Left renal pelvis (tissue), 4 donors: Measurements from ENCODE around the gene GNAS. TPM values are rescaled to one million over a fixed set of nuclear protein-coding genes. Genes with fewer than 3 reads are reported as not detected.
A peak's percentile ranks its signal among the peaks of the same experiment; 100 is the strongest.

Experiments used
- DNase-seq, 4 donors: peaks; one replicate each; pipeline ENCODE4 v3.0.0-alpha.2; 2013; ENCODE audit warnings: low read depth in 4 of 4, low spot score in 3 of 4
- polyA plus RNA-seq, 4 donors: library from polyadenylated mRNA; unstranded; fragments of 120-200 nt; gene quantifications; one replicate each; pipeline ENCODE4 v1.2.1, GENCODE V29; 2013; ENCODE audit not compliant: insufficient read length in 4 of 4

Gene GNAS
- polyA plus RNA-seq, 4 donors = 1,915 to 2,381 (median 2,089) TPM

DNA sequence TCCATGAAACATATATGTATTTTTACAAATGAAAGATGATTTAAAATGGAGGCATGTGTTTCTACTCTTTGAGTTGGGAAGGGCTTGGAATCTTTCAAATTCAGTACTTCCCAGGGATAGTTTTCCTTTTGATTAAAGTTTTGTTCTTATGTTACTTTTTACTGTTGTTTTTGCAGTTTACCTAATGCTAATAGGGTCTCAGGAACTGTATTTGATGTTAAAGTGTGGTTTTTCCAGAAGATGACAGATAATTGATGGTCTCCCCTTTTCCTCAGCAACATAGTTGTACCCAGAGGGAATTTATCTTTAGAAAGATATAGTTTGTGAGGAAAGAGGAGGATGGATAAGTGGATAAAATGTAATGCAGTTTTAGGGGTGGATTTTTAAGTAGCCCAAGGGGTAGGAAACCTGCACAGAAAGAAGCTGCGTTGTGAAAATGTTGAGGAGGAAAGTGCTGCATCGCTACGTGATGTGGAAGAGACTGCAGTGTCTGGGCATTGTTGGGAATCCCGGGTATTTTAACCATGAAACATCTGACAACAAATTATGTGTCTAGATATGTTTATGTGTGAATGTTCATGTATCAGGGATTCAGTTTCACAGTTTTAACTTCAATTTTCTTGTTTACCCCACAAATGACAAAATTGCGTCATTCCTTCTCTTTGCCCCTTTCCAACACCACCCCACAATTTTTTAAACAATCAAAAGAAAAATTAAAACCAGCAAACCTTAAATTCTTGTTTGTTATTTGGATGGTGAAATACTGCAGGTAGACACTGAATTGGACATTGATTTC lies 42.3 kb downstream of the GNAS start:
- no peak for DNase-seq

DNA sequence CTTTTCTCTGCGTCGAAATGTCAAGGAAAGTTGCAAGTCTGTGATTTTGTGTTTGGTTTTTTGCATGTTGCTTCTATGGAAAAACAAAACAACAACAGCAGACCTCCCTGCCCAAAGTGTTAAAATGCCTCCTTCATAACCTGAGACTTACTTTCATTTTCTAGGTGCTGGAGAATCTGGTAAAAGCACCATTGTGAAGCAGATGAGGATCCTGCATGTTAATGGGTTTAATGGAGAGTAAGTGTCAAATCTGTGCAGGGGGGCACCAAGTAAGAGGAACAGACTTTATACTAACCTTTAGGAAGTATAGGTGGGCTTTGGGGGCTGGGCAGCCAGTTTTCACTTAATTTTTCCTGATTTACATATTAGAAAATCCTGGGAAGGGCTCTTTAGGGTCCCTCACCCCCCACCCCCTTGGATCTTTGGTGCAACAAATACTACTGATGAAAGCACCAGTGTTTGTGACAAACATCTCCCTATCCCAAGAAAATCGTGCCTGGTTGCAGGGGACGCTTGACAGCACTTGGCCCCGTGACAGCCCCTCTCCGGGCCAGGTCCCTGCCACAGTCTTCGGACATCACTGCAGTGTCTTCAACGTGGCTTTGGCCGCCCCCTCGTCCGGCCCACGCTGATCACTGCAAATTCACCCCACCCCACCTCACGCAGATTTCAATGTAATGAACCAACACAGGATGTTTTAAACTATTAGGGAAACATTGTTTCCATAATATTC lies 43.1 kb downstream of the GNAS start:
- no peak for DNase-seq

DNA sequence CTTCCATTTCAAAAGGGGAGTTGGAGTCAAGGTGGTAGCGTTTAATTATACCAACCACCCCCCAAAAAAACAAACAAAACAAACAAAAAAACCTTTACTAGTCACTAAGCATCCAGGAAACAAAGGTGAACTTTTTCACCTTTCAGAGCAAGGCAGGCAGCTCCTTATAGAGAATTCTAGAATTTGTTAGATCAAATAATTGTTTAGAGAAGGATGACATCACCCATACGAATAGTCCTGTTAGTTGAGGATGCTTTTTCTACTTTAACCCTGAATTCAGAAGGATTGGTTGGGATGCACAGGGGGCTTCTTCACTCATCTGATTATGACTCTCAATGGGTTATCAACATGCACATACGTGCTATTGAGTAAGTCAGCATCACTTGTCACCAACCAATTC lies 44.3 kb downstream of the GNAS start:
- DNase-seq = no peak

DNA sequence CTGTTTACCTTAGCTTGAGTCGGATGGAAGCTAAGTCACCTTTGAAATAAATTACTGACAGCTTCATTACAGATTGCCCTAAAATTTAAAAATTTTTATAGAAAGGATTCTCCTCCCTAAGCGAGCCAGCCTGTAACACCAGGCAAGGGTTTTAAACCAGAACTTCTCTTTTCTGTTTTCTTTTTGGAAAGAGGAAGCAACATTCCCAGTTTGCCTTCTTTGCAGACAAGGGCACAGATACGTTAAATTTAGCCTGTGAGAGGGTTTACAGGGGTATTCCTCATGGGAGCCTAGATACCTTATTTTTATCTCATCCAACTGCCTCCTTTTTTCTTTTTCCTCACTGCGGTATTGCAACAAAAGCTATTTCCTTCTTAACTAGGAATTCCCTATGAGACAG lies 45.0 kb downstream of the GNAS start:
- DNase-seq = no peak

DNA sequence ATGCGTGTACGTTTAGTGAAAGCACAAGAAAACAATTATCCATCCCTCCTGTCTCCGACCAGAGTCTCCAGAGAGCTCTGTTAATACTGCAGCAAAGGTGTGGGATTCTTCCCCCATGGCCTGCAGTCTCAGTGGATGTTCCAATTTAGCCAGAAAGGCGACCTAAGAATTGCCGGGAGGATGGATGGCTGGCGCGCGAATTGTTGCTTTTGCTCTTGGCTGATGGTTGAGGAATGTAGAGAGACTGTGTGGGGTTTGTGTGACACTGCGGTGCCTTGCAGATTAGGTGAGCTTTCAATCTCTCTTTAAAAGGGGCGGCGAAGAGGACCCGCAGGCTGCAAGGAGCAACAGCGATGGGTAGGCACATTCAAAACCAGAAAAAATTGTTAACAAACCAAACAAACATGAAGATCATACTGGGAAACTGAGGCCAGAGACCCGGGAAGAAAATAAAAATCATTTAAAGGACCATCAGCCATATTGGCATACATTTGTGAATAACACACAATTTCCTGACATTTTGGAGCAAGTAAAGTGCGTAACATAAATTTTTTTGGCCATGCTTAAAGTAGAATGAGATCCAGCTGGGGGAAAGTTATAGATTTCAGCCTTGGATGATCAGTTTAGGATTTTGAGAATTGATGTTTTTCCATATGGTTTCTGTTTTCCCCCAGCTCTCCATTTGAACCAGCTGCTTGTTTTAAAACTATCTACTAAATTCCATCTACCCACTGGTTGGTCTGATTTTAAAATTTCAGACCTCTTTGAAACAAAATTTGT lies 46.3 kb downstream of the GNAS start:
- DNase-seq = no peak

DNA sequence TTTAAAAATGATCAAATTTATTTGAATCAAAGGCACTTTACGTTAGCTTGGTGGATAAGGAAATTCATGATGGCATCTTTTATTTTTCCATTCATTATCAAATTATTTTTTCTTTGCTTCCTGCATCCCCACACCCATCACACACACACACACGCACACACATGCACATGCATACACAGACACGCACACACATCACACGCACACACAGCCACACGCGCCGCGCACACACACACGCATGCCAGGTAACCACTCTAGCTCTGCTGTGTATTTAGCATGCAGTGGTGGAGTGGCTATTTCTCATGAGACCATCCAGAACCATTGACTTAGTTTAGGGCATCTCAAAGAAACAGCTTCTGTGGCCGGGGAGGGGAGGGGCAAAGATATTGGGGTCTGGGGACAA lies 47.0 kb downstream of the GNAS start:
- no peak for DNase-seq

DNA sequence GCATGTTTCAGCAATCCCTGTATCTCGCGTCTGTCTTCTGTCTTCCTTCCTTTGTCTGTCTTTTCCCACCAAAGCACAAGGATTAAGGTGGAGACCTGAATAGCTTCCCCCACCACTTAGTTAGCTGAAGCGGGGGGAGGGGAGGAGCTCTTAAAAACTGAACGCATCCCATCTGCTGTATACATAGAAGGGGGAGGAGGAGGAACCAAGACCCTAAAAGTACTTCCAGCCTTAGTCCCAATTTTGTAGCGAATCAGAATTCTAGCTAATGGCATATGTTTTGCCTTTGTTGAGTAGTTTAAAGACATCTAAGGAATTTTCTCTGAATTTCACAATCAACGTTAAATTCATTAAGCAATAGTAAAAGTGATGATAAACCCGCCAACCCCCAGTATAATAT lies 47.9 kb downstream of the GNAS start:
- DNase-seq = no peak

DNA sequence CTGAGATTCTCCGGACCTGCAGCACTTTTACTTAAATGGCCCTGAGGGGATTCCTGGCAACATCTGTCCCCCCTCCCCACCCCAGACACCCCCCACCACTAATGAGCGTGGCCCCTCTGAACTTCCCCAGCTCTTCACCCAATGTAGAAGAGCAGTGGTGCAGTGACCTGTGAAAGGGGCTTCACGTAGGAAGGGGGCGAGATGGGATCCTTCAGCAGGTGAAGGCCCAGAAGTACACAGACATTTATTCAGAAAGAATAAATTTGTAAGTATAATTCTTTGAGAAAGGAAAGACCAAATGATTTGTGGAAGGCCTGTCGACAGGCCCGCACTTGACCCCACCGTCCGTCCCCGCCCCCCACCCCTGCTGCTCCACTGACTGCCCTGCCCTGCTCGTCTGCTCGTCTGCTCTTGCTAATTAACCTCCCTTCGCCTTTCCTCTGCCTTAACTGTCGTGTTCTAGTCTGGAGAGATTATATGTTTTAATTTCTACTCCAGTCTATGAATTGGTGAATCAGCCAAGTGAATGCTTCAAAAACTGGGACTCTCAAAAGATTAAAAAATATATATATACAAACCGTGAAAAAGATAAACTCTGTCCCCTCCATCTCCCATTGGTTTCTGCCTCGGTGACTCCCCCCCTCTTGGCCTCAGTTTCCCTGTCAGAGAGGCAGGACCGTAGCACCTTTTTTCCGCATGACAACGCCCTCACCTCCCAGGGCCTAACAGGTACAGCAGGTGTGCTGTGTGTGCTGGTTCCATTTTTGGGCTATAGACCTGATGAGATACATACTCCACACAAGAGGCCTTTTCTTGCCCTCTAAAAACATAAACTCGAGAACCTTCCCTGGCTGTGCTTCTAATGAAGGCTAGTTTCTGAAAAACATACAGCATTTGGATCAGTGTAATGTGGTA lies 49.2 kb downstream of the GNAS start:
- DNase-seq = no peak

DNA sequence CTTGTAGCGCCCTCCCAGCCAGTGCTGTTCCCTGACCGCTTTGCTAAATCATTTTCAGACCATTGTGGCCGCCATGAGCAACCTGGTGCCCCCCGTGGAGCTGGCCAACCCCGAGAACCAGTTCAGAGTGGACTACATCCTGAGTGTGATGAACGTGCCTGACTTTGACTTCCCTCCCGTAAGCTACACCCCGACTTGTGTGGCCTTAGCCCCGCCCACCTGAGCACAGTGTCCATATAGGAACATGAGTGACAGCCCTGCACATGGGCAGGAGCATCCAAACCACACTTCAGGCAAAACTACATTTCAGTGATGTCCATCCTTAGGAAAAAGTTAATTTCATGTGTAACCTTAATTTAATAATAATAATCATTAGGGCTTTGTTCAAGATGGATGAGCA lies 51.1 kb downstream of the GNAS start:
- no peak for DNase-seq

DNA sequence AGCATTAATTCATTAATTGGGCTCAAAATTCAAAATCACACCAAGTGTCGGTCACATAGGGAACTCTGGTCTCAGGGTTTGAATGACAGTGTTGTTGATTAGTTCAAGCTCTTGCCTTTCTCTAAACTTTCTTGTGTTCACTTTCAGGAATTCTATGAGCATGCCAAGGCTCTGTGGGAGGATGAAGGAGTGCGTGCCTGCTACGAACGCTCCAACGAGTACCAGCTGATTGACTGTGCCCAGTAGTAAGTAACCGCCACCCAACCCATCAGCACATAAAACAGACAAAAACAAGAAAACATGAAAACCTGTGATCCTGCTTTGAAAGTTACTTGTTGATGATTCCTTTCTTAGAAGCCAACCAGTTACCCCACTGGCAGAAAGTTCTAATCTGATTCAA lies 52.7 kb downstream of the GNAS start:
- no peak for DNase-seq

DNA sequence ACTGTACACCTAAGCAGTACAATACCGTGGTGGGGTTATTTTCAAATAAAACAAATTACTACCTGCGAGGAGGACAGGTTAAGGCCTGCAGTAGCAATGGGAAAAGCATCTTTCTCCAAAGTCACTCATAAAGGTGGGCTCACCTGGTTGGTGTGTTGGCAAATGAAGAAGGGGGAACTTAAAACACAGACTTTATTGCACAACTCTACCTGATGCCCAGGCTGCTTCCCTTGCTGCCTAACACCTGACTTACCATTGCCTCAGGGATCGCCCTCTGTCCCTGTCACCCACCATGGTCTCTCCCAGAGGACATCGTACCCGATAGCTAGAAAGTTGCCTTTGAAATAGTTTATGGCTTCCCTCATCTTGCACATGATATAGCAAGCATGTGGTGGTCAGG lies 53.6 kb downstream of the GNAS start:
- no peak for DNase-seq

DNA sequence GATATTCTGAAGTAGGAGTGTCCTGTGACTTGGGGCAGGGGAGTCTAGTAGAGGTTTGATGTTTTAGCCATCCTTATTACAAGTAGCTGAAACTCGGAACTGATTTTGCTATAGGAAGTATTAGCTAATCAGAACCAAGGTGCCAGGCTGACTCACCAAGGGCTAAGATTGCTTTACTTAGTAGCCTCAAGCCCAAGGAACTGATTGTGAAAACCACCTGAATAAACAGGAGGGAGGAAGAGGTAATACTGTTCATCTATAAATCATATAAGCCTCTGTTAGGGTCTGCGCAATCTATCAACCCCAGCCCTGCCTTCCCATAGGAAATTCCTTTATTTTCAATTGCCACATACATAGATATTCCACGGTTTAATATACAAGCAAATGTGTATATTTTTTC lies 54.4 kb downstream of the GNAS start:
- no peak for DNase-seq

DNA sequence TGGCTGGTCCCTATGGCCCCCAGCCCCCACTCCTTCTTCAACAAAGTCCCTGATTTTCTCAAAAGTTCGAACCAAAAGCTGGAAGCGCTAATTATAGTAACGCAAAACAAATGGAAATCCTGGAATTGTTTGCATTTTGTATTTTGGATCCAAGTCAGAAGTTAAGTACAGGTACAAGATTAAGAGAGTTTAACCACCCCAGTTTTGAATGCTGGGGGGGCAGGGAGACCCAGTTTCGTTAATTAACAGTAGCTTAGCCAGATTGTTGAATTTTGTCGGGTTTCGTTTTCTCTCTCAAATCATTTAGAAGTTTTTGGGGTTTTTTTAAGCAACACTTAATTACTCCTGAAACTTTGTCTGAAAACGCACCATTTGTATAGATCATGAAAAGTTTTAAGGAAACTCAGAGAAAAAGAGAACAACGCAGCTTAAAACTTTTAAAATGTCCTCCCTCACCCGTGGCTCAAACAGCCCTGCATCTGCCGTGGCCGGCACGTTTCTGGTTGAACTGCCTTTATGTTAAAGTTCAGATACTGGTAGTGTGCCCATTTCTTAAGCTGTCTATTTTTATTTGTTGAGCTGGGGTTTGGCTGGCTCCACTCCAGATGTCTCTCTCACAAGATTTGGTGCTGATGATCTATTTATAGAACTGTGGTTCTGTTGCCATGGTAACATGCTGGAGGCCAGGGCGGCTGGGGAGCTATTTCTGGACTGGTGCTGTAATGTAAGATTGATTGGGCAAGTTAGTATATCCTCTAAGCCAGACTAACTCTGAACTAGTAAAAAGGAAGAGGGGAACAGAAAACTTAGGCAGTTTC lies 55.0 kb downstream of the GNAS start:
- DNase-seq = peak in 3 of 4 donors; percentile 79 to 87 (median 85)

DNA sequence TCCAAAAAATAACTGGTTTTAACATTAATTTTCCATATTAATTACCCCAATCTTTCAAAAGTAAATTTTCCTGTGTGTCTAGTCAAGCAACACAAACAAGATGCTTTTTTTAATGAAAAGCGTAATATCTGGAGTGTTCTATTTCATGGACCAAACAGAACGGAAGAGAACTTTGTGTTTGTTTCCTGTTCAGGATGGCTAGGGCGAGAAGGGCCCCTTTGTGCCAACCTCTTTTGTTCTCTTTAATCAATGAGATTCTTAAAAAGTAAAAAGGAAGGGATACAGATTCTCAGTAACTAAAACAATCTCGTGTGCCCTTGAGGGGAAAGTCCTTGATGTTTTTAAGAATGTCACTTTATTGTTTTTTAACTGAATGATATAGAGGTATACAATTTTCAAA lies 55.7 kb downstream of the GNAS start:
- no peak for DNase-seq

DNA sequence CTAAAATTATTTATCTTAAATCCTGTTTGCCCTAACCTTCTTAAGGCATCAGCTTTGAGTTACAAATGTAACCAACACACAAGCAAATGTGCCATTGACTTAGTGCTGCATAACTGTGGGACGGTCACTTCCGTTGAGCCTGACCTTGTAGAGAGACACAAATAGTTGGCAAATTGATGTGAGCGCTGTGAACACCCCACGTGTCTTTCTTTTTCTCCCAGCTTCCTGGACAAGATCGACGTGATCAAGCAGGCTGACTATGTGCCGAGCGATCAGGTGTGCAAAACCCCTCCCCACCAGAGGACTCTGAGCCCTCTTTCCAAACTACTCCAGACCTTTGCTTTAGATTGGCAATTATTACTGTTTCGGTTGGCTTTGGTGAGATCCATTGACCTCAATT lies 56.4 kb downstream of the GNAS start:
- DNase-seq = no peak

DNA sequence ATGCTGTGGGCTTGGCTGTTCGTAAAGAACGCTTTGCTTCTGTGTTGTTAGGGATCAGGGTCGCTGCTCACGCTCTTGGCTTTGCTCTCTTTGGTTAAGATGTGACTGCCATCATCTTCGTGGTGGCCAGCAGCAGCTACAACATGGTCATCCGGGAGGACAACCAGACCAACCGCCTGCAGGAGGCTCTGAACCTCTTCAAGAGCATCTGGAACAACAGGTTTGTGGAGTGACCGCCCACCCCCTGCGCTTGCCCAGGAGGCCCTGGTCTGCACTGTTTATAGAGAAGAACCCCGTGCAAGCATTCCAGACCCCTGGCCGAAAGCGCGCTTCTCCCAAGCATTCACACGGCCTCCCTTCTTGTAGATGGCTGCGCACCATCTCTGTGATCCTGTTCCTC lies 57.1 kb downstream of the GNAS start:
- DNase-seq = no peak

DNA sequence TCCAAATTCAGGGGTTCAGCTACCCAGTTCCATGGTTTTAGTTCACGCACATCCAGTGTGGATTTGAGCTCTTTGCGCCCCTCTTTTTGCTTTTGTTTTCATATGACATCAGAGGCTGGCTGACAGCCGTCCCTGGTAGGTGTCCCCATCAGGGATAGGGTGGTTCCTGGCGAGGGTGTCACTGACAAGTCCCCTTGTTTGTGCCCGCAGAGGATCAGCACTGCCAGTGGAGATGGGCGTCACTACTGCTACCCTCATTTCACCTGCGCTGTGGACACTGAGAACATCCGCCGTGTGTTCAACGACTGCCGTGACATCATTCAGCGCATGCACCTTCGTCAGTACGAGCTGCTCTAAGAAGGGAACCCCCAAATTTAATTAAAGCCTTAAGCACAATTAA lies 58.0 kb downstream of the GNAS start:
- no peak for DNase-seq

DNA sequence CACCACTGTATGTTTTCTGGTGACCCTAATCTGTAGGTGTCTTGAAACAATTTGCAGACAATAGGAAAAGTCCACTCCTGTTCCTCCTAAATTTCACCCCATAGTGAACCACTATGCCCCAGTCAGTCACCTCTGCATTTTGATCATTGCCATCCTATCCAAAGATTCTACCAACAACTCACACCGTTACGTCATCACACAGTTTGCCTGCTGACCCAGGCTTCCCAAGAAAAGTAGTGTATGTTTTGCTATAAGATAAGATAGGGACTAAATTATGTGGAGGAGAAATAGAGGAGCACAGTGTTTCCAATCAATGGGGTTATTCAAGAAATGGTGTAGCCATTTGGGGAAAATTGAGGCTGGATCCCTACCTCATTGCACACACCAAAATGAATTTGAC lies 58.8 kb downstream of the GNAS start:
- no peak for DNase-seq

DNA sequence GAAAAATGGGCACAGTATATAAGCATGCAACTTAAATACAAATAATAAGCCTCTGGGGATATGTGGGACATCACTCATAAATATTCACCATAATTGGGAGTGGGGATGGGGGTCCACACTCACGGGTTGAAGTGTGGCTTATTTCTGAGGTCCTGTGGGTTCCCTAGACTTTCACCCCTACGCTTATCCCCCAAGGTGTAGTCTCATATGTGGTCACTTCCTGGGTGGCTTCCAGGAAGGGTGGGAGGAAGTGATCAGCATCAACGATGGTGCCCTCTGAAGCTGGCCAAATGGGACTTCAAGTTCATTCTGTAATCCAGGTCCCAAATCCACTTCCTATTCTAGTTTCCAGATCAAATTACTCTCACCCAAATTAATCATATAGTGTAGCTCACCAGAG lies 59.5 kb downstream of the GNAS start:
- DNase-seq = no peak

DNA sequence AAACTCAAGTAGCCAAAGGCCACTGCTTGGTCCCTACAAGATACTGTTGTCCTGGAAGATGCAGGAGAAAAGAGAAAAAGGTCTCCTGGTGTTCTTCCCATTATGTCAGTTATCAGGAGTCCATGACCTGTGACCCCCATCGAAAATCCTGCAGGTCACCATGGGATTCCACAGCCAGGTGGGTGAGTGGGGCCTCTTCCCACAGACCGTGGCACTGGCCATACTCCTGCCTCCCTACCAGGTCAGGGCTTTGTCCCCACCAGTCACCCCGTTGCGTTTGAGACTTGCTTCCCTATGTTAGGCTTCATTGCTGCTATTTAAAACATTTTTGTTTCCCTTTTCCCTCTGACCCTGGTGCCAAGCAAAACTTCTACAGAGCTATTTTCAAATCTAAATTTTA lies 60.6 kb downstream of the GNAS start:
- DNase-seq = no peak
